IPS DF 6.9 (cell line): ENCODE results near the gene WBP1L.
"Not testable (repeated sequence)": the region's sequence is repeated elsewhere in the genome, so short reads cannot be mapped to it uniquely, and the experiment has no call there.

ENCODE experiments used
- DNase-seq: peaks from one replicate; pipeline ENCODE4 v3.0.0-alpha.2; 2013; ENCODE audit warnings: low read depth, low spot score
- H3K27ac ChIP-seq: one replicate; pipeline ENCODE4 v1.5.1; 2013; ENCODE audit warnings: low read length, control low read depth
- H3K27me3 ChIP-seq: 2 replicates; pipeline ENCODE4 v1.6.1; 2013; ENCODE audit warnings: mild to moderate bottlenecking, low read length; ENCODE audit not compliant: control insufficient read depth, insufficient read depth
- H3K36me3 ChIP-seq: 2 replicates; pipeline ENCODE4 v1.6.1; 2013; ENCODE audit warnings: low read length; ENCODE audit not compliant: control insufficient read depth, insufficient read depth
- H3K4me1 ChIP-seq: 2 replicates; pipeline ENCODE4 v1.6.1; 2013; ENCODE audit warnings: low read length; ENCODE audit not compliant: control insufficient read depth, insufficient read depth
- H3K4me3 ChIP-seq: 2 replicates; pipeline ENCODE4 v1.5.1; 2013; ENCODE audit warnings: mild to moderate bottlenecking, low read length
- H3K9me3 ChIP-seq: 2 replicates; pipeline ENCODE4 v1.6.1; 2013; ENCODE audit warnings: low read length, inconsistent platforms; ENCODE audit not compliant: control insufficient read depth, insufficient read depth
- WGBS: extraction: QIAGEN DNeasy Blood & Tissue Kit; methylation state at CpG from one replicate; pipeline ENCODE4 v1.1.7; 2013; ENCODE audit warnings: mixed read lengths, missing lambda C conversion rate; ENCODE audit not compliant: insufficient read length, insufficient coverage; 5-methylcytosine and 5-hydroxymethylcytosine counted together

WBP1L gene

DNA sequence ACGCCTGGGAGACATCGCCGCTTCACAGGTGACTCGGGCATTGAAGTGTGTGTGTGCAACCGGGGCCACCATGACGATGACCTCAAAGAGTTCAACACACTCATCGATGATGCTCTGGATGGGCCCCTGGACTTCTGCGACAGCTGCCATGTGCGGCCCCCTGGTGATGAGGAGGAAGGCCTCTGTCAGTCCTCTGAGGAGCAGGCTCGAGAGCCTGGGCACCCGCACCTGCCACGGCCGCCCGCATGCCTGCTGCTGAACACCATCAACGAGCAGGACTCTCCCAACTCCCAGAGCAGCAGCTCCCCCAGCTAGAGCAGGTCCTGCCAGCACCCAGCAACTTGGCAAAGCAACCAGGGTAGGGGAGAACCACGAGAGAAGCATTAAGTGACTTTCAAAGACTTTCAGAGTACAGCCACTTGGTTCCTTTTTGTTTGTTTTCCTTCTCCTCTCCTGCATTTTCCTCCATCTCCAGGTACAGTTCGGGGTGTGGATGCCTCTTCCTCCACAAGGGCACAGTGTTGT, 69.3 kb downstream of the WBP1L start:
- 0 out of 2 replicates have a peak, but pooled peaks cover 1% of the 10 kb centered on the region for H3K4me1 ChIP-seq
- no peak for DNase-seq
- no peaks in the 10 kb centered on the region for H3K27me3 ChIP-seq
- H3K4me3 ChIP-seq = no peak overlapping the region
- no peaks in the 10 kb centered on the region for H3K9me3 ChIP-seq
- no peak overlapping the region for H3K27ac ChIP-seq
- H3K36me3 ChIP-seq = no peaks in the 10 kb centered on the region
- no CpG with 5 or more reads among the region's 17 CpGs for WGBS

DNA sequence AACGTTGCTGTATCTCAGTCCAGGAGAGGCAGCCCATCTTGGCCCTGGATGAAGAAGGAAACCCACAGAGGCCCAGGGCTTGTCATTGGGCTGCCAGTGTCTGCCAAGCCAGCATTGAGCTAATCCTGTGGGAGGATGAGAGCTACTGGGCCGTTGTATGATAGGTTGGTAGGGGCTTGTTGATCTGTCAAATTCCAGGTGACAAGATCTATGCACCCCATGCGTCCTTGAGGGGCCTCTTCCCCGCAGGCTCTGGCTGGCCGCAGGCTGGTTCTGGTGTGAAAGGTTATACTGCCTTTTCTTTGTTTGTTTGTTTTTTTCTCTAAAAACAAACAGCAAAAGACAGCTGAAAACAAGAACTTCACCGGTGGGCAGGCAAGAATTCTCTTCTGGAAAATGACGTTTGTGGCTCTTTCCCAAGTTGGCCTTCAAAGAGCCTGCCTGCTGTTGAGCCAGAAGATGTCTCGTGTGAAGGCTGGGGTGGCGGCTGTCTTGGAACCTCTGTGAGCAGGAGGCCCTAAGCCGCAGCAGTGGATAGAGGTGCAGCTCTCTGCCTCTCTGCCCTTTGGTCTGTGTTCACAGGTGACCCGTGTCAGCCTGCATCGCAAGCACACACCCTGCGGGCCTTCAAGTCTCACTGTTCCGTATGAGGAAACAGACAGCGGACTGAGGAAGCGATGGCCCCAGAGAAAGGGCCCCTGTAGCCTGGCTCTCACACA, 70.1 kb downstream of the WBP1L start:
- Histone ChIP-seq H3K36me3 (no peaks in the 10 kb centered on the region), H3K4me3 (no peak overlapping the region), H3K9me3 (no peaks in the 10 kb centered on the region), H3K4me1 (0 out of 2 replicates have a peak, but pooled peaks cover 1% of the 10 kb centered on the region), H3K27me3 (no peaks in the 10 kb centered on the region), H3K27ac (no peak overlapping the region)
- DNase-seq = no peak
- no CpG with 5 or more reads among the region's 16 CpGs for WGBS

- Histone ChIP-seq H3K36me3 (no peaks in the 10 kb centered on the region), H3K4me1 (0 out of 2 replicates have a peak, but pooled peaks cover 1% of the 10 kb centered on the region), H3K9me3 (no peaks in the 10 kb centered on the region), H3K27me3 (no peaks in the 10 kb centered on the region), H3K4me3 (no peak overlapping the region), H3K27ac (no peak overlapping the region)
- DNase-seq = no peak
- WGBS = no CpG with 5 or more reads among the region's 8 CpGs
These were observed 70.7 kb downstream of the WBP1L start for GRCh38 chr10:102814453-102814871.

- H3K27me3 ChIP-seq = no peaks in the 10 kb centered on the region
- no peaks in the 10 kb centered on the region for H3K9me3 ChIP-seq
- no peaks in the 10 kb centered on the region for H3K36me3 ChIP-seq
- DNase-seq = no peak
- no peak overlapping the region for H3K27ac ChIP-seq
- H3K4me1 ChIP-seq = 0 out of 2 replicates have a peak, but pooled peaks cover 1% of the 10 kb centered on the region
- no peak overlapping the region for H3K4me3 ChIP-seq
- WGBS = no CpG with 5 or more reads among the region's 23 CpGs
These were observed 71.3 kb downstream of the WBP1L start for GRCh38 chr10:102814873-102815661.

GRCh38 chr10:102815790-102816549, 72.2 kb downstream of the WBP1L start:
- no peak for DNase-seq
- Histone ChIP-seq H3K27ac (no peak overlapping the region), H3K4me1 (0 out of 2 replicates have a peak, but pooled peaks cover 1% of the 10 kb centered on the region)

DNA sequence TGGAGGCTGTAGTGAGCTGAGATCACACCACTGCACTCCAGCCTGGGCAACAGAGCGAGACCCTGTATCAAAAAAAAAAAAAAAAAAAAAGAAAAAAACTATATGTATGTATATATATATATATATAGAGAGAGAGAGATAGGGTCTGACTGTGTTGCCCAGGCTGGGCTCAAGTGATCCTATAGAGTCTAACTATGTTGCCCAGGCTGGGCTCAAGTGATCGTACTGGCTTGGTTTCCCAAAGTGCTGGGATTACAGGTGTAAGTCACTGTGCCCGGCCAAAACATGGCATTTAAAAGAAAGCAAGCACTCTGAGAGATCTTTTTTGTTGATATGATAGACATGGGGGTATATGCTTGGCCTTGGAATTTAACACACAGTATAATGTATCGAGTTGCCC, 73.4 kb downstream of the WBP1L start:
- Histone ChIP-seq H3K4me3 (no peak overlapping the region), H3K27me3 (no peaks in the 10 kb centered on the region), H3K27ac (no peak overlapping the region), H3K4me1 (0 out of 2 replicates have a peak, but pooled peaks cover 1% of the 10 kb centered on the region), H3K9me3 (no peaks in the 10 kb centered on the region), H3K36me3 (no peaks in the 10 kb centered on the region)
- WGBS = no CpG with 5 or more reads among the region's 4 CpGs
- no peak for DNase-seq

More at GRCh38 chr10:102815790-102816549, 72.2 kb downstream of the WBP1L start:
- H3K4me3 ChIP-seq = no peak overlapping the region
- H3K27me3 ChIP-seq = no peaks in the 10 kb centered on the region
- no peaks in the 10 kb centered on the region for H3K36me3 ChIP-seq
- WGBS = no CpG with 5 or more reads among the region's 12 CpGs
- no peaks in the 10 kb centered on the region for H3K9me3 ChIP-seq

DNA sequence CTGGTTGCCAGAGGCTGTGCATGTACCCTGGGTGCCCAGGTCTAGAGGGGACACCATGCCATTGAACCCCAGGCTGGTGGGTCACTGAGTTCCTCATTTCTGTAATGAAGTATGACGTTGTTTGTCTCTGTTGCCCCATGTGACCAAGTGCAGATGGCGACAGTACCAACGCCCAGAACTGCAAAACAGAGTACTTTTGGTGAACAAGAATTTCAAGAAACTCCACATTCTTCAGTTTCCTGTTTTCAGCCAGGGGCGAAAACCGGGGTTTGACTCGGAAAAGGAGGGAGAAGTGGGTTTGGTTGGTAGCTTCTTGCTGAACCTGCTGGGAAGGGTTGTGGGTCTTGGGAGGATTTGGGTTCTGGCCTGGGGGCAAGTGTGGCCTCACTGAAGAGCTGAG, 75.3 kb downstream of the WBP1L start:
- no peak overlapping the region for H3K4me3 ChIP-seq
- H3K4me1 ChIP-seq = 0 out of 2 replicates have a peak, but pooled peaks cover 1% of the 10 kb centered on the region
- no peak overlapping the region for H3K27ac ChIP-seq
- H3K9me3 ChIP-seq = no peaks in the 10 kb centered on the region
- DNase-seq = no peak
- WGBS = no CpG with 5 or more reads among the region's 6 CpGs
- no peaks in the 10 kb centered on the region for H3K27me3 ChIP-seq
- H3K36me3 ChIP-seq = no peaks in the 10 kb centered on the region

DNA sequence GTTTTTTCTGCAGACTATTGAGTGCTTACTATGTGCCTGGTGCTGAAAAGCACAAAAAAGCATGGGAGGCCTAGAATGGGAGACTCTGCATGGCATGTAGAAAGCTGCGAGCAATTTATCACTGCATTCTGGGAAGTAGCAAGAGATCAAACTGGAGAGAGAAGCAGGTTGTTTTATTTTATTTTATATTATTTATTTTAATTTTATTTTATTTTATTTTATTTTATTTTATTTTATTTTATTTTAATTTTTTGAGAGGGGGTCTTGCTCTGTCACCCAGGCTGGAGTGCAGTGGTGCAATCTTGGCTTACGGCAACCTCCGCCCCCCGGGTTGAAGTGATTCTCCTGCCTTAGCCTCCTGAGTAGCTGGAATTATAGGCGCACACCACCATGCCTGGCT, 76.3 kb downstream of the WBP1L start:
- DNase-seq, H3K4me1 ChIP-seq, H3K27ac ChIP-seq, H3K4me3 ChIP-seq, H3K36me3 ChIP-seq, H3K9me3 ChIP-seq, H3K27me3 ChIP-seq: not testable (repeated sequence)
- no CpG with 5 or more reads among the region's 5 CpGs for WGBS

DNA sequence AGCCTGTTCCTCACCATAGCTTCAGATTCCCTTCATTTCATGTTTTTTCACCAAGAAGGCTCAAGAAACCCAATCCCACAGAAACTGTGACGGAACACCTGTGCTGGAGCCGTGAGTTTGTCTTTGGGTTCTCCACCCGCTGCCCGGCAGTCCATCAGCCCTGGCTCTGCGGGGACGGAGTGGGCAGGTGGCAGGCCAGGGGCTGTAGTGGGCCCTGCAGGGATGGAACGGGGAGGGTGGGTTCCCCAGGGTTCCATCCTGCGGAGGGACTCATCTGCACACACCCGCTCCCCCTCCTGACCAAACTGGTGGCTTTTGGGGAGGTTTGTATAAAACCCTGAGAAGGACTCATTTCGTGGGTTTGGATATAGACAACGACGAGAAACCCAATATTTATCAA, 78.5 kb downstream of the WBP1L start:
- H3K27ac ChIP-seq = no peak overlapping the region
- whole genome bisulfite sequencing = no CpG with 5 or more reads among the region's 12 CpGs

GRCh38 chr10:102824664-102825063, 80.9 kb downstream of the WBP1L start:
- Histone ChIP-seq H3K27me3 (no peaks in the 10 kb centered on the region), H3K4me3 (no peak overlapping the region), H3K4me1 (no peaks in the 10 kb centered on the region), H3K9me3 (no peaks in the 10 kb centered on the region), H3K36me3 (no peaks in the 10 kb centered on the region), H3K27ac (no peak overlapping the region)
- no peak for DNase-seq
- no CpG with 5 or more reads among the region's 4 CpGs for WGBS

More for the DNA sequence above, 78.5 kb downstream of the WBP1L start:
- H3K36me3 ChIP-seq = no peaks in the 10 kb centered on the region
- no peak overlapping the region for H3K4me3 ChIP-seq
- no peaks in the 10 kb centered on the region for H3K27me3 ChIP-seq
- H3K9me3 ChIP-seq = no peaks in the 10 kb centered on the region
- no peaks in the 10 kb centered on the region for H3K4me1 ChIP-seq
- DNase-seq = no peak
